Endothelial cell of umbilical vein (primary cell): ENCODE results near the gene ARID2. TPM values are rescaled to one million over a fixed set of nuclear protein-coding genes. Genes with fewer than 3 reads are reported as not detected.

Source experiments
- BruUV-seq: library from RNA; stranded (reverse); fragments of 400-500 nt; replicated peaks from 2 replicates; lab custom pipeline; 2021; lab: Mats Ljungman, UMichigan
- CTCF ChIA-PET: fragments of 300-600, 350-600 bp; sonication (Branson Sonifier 250); formaldehyde crosslinking; loops from one replicate; lab custom pipeline; 2021; ENCODE audit warnings: antibody characterized with exemption, inconsistent platforms; lab: Charles Lee
- POLR2A ChIA-PET: fragments of 300-600, 350-600 bp; sonication (Branson Sonifier 250); formaldehyde crosslinking; loops from one replicate; lab custom pipeline; 2021; ENCODE audit warnings: antibody characterized with exemption, inconsistent platforms; lab: Charles Lee
- DNase-seq: peaks from one replicate; pipeline ENCODE4 v3.0.0-alpha.2; 2011; ENCODE audit warnings: low read depth, low spot score
- FAIRE-seq: peaks from 2 replicates; lab custom pipeline; 2011; peaks lifted over from hg19 to GRCh38; lab: Jason Lieb, UNC
- H2AFZ ChIP-seq: 2 replicates; pipeline ENCODE4 v1.6.0; 2012; ENCODE audit warnings: low read depth, low read length, control low read depth, inconsistent platforms
- H3K27ac ChIP-seq: 2 replicates; pipeline ENCODE4 v1.5.1; 2011; ENCODE audit warnings: low read depth, mild to moderate bottlenecking, control low read depth, low read length, moderate library complexity; ENCODE audit not compliant: insufficient read depth
- H3K27me3 ChIP-seq, 2 experiments: 2 replicates each; pipeline versions ENCODE4 v1.6.0 to v1.6.1; 2011; ENCODE audit warnings: low read length in 2 of 2, mixed read lengths in 1 of 2; ENCODE audit not compliant: control insufficient read depth in 2 of 2, insufficient read depth in 2 of 2
- H3K36me3 ChIP-seq, 2 experiments: 2 replicates in 1 of 2; 3 replicates in 1 of 2; pipeline ENCODE4 v1.5.1; 2011; ENCODE audit warnings: low read length in 2 of 2, mild to moderate bottlenecking in 1 of 2, moderate library complexity in 1 of 2; ENCODE audit not compliant: control insufficient read depth in 2 of 2, insufficient read depth in 2 of 2; ENCODE audit errors: extremely low read depth in 1 of 2
- H3K4me1 ChIP-seq: 3 replicates; pipeline ENCODE4 v1.5.1; 2011; ENCODE audit warnings: mild to moderate bottlenecking, low read length; ENCODE audit not compliant: control insufficient read depth, insufficient read depth; ENCODE audit errors: extremely low read depth
- H3K4me2 ChIP-seq: 2 replicates; pipeline ENCODE4 v1.6.1; 2011; ENCODE audit warnings: low read length, control low read depth, mixed read lengths; ENCODE audit not compliant: insufficient read depth
- H3K4me3 ChIP-seq, 3 experiments: fragments of 200-600 bp in 1 of 3; sonication (generic), shearing (Covaris generic) in 1 of 3; replicated peaks in 1 of 3; 2 replicates each; pipeline ENCODE4 v1.5.1; 2011 to 2016; ENCODE audit warnings: control low read depth in 3 of 3, low read length in 3 of 3, mild to moderate bottlenecking in 2 of 3, inconsistent platforms in 1 of 3, low read depth in 1 of 3, moderate library complexity in 1 of 3; ENCODE audit not compliant: insufficient read depth in 1 of 3
- H3K79me2 ChIP-seq: 2 replicates; pipeline ENCODE4 v1.6.0; 2012; ENCODE audit warnings: low read length, inconsistent platforms; ENCODE audit not compliant: control insufficient read depth, insufficient read depth
- H3K9ac ChIP-seq: replicated peaks from 2 replicates; pipeline ENCODE3; 2011; ENCODE audit warnings: low read length, control low read depth; ENCODE audit not compliant: insufficient read depth; ENCODE audit errors: extremely low read depth
- H3K9me1 ChIP-seq: replicated peaks from 3 replicates; pipeline ENCODE4 v1.6.0; 2011; ENCODE audit warnings: mild to moderate bottlenecking, low read length; ENCODE audit not compliant: control insufficient read depth, insufficient read depth; ENCODE audit errors: extremely low read depth
- H3K9me3 ChIP-seq: replicated peaks from 2 replicates; pipeline ENCODE4 v1.5.1; 2012; ENCODE audit warnings: low read length, inconsistent platforms; ENCODE audit not compliant: control insufficient read depth, insufficient read depth
- H4K20me1 ChIP-seq: replicated peaks from 2 replicates; pipeline ENCODE3; 2011; ENCODE audit warnings: mild to moderate bottlenecking, low read length; ENCODE audit not compliant: control insufficient read depth, insufficient read depth; ENCODE audit errors: extremely low read depth
- EZH2 ChIP-seq: IDR thresholded peaks from 2 replicates; pipeline ENCODE4 v1.6.1; 2012; ENCODE audit warnings: borderline replicate concordance, low read depth, mild to moderate bottlenecking, moderate library complexity, low read length, inconsistent platforms; ENCODE audit not compliant: severe bottlenecking
- FOS ChIP-seq: IDR thresholded peaks from 2 replicates; pipeline ENCODE4 v1.6.1; 2011; ENCODE audit warnings: mild to moderate bottlenecking, low read length, moderate library complexity, borderline replicate concordance; ENCODE audit not compliant: insufficient read depth
- GATA2 ChIP-seq: IDR thresholded peaks from 2 replicates; pipeline ENCODE4 v1.7.0; 2011; ENCODE audit warnings: low read depth, mild to moderate bottlenecking, moderate library complexity, mixed read lengths, low read length; ENCODE audit not compliant: insufficient read length, insufficient read depth
- JUN ChIP-seq: IDR thresholded peaks from 2 replicates; pipeline ENCODE4 v1.6.1; 2011; ENCODE audit warnings: borderline replicate concordance, low read depth; ENCODE audit not compliant: insufficient read length, insufficient read depth
- MAX ChIP-seq: IDR thresholded peaks from 2 replicates; pipeline ENCODE4 v1.6.1; 2011; ENCODE audit not compliant: insufficient read depth, insufficient read length
- MYC ChIP-seq: IDR thresholded peaks from one replicate; pipeline ENCODE4 v1.6.1; 2011; ENCODE audit warnings: mild to moderate bottlenecking, low read depth, low read length
- POLR2A ChIP-seq: IDR thresholded peaks from 2 replicates; pipeline ENCODE4 v1.6.1; 2012; ENCODE audit warnings: low read depth, mild to moderate bottlenecking, control low read depth, low read length
- POLR2AphosphoS5 ChIP-seq: IDR thresholded peaks from 2 replicates; pipeline ENCODE4 v1.6.1; 2012; ENCODE audit warnings: low read depth, mild to moderate bottlenecking, control low read depth, low read length, moderate library complexity; ENCODE audit not compliant: insufficient read depth
- dilution Hi-C: fragments of 300-500 bp; cut with MboI; formaldehyde crosslinking; loops from one replicate; pipeline ENCODE4 v1.15.0; 2019; ENCODE audit warnings: low sequenced_read_pairs; ENCODE audit not compliant: extremely low pct_ligation_motif_present
- intact Hi-C: fragments of 100-400 bp; cut with micrococcal nuclease; formaldehyde crosslinking; loops from one replicate; pipeline ENCODE4 v1.10.0; 2022
- polyA plus RNA-seq, 4 experiments: library from polyadenylated mRNA; depleted of rRNA in 3 of 4; stranded (reverse) in 3 of 4; unstranded in 1 of 4; fragments of >200 nt; gene quantifications; 2 replicates each; pipeline versions ENCODE4 v1.2.1 to v1.2.3, GENCODE V29; 2011 to 2012; ENCODE audit warnings: missing spikeins in 1 of 4
- total RNA-seq: library from RNA; stranded (reverse); gene quantifications from 2 replicates; pipeline ENCODE4 v1.2.3, GENCODE V29; 2021
- TF ChIP-seq, protein P1 (sequence below), 2 donors: IDR thresholded peaks; 1 replicate in 1 of 2; 2 replicates in 1 of 2; pipeline ENCODE4 v1.5.1; 2011; ENCODE audit warnings: low read length in 2 of 2, mild to moderate bottlenecking in 2 of 2, moderate library complexity in 2 of 2, control low read depth in 1 of 2, inconsistent platforms in 1 of 2, low read depth in 1 of 2; ENCODE audit not compliant: insufficient read depth in 1 of 2; ENCODE audit errors: extremely low read depth in 1 of 2

Gene ARID2
- total and polyA plus RNA-seq, 2 donors (not counting 3 experiments of a cell fraction or from before 2014, with no cell fraction given), result 10.8 to 26.7 TPM

DNA sequence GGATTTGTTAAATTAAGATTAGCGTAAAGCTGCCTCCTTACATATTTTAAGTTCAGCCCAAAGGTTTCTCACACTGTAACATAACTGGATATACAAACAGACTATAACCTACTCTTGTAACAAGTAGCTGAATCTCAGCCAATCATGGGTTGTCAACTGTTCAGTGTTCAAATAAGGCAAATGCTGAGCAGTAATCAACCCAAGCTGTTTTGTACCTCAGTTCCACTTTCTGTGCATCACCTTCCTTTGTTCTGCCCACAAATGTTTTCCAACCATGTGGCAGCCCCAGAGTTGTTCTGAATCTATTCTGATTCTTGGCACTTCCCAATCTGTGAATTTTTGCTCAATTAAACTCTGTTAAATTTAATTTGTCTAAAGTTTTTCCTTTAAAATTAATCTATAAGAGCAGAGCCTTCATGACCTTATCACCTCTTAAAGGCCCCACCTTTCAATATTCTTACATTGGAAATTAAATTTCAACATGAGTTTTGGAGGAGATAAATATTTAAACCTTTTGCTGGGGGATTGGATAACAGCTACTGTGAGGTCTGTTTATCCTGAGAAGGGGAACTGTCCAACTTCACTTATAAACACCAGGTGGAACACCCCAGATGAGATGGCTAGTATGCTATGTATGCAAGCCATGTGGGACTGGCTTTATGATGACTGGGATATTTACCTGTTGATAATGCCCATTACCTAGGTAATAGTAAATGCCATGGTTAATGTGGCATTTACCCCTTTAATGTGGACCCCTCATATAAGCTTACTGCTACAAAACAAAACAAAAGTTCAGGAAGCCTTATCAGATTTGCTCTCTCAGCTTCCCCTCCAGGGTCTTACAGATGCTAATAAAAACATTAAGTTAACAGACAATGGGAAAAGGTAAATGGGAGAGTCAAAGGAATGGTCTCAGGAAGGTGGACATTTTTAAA lies 42.2 kb upstream of the ARID2 start:
- no peaks in the 10 kb centered on the region for H4K20me1 ChIP-seq
- no peaks in the 10 kb centered on the region for H3K4me1 ChIP-seq
- H3K4me2 ChIP-seq, result no peak overlapping the region
- POLR2A ChIA-PET, result no interaction called here
- H2AFZ ChIP-seq, result no peak overlapping the region
- no peak for DNase-seq
- H3K27me3 ChIP-seq, result peaks cover 4 to 11% of the 10 kb centered on the region in 2 experiments
- BruUV-seq, result no TSS peak
- no peaks in the 10 kb centered on the region for H3K36me3 ChIP-seq
- no peak for FAIRE-seq
- no peak overlapping the region for H3K9ac ChIP-seq
- H3K27ac ChIP-seq, result no peak overlapping the region
- H3K9me3 ChIP-seq, result no peaks in the 10 kb centered on the region
- CTCF ChIA-PET, result interaction anchor here (1.2 to 1.7 kb wide), 2 partner anchors 41 to 144 kb away, joined by 4 read pairs; no protein-coding TSS in a partner anchor
- H3K9me1 ChIP-seq, result no peaks in the 10 kb centered on the region
- no peak for TF ChIP-seq GATA2
- TF ChIP-seq, protein P1, sequence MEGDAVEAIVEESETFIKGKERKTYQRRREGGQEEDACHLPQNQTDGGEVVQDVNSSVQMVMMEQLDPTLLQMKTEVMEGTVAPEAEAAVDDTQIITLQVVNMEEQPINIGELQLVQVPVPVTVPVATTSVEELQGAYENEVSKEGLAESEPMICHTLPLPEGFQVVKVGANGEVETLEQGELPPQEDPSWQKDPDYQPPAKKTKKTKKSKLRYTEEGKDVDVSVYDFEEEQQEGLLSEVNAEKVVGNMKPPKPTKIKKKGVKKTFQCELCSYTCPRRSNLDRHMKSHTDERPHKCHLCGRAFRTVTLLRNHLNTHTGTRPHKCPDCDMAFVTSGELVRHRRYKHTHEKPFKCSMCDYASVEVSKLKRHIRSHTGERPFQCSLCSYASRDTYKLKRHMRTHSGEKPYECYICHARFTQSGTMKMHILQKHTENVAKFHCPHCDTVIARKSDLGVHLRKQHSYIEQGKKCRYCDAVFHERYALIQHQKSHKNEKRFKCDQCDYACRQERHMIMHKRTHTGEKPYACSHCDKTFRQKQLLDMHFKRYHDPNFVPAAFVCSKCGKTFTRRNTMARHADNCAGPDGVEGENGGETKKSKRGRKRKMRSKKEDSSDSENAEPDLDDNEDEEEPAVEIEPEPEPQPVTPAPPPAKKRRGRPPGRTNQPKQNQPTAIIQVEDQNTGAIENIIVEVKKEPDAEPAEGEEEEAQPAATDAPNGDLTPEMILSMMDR (IDR thresholded peaks at IDR 0.05; ENCODE audit: extremely low read depth in 1 of 2, insufficient read depth in 1 of 2, low read depth in 1 of 2, low read length in 2 of 2), result no peak
- no peak for TF ChIP-seq MAX
- TF ChIP-seq MYC, result no peak
- no peak for TF ChIP-seq EZH2
- TF ChIP-seq FOS, result no peak
- TF ChIP-seq POLR2A, result no peak
- TF ChIP-seq JUN, result no peak
- no peak for TF ChIP-seq POLR2AphosphoS5
- no peak overlapping the region for H3K4me3 ChIP-seq
- no peaks in the 10 kb centered on the region for H3K79me2 ChIP-seq
- dilution Hi-C loops (no loop called here), intact Hi-C loops (no loop called here)
